Amniotic epithelial cell (primary cell): ENCODE data around the gene GRN.
"Not testable (repeated sequence)": the region's sequence is repeated elsewhere in the genome, so short reads cannot be mapped to it uniquely, and the experiment has no call there.

Experiments used
- DNase-seq: peaks from one replicate; pipeline ENCODE4 v3.0.0-alpha.2; 2010; ENCODE audit warnings: low read depth

The GRN gene

DNA sequence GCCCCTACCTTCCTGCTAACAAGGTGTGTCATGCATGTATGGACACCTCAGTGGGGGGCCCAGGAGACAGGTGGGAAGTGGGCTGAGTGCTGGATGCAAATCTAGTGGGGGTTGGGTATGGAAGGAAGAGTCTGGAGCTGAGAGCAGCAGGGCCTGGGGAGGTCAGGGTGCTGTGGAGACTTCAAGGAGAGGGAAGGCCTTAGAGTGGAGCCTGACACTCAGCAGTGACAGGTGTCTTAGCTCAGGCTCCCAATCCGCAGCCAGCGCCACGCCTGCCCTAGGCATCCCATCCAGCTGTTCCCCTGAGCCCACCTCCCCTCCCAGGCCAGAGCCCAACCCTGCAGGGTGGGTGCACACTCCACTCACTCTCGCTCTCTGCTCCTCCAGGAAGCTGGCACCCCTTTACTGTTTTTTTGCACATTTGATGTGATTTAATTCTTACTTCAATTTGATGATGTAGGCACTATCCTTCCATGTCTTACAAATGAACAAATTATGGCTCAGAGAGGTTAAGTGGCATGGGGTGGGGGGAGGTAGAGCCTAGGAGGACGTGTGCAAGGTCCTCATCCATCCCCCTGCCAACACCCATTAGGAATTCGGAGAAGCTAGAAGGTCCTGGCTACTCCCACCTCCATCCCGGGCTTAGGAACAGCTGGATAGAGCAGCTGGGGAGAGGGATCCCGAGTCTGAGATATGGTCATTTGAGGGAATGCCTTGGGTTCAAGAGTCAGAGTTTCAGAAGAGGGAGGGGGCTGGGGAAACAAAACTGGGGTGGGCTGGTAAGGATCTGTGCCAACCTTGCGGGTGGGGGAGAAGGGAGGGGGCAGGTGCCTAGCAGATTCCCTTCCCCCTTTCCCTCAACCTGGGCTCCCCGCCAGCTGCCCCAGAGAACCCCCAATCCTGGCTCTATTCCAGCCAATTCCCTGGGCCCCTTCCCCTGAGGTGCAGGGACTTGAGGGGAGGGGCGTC is 16.5 kb downstream of the GRN start:
- DNase-seq = no peak

DNA sequence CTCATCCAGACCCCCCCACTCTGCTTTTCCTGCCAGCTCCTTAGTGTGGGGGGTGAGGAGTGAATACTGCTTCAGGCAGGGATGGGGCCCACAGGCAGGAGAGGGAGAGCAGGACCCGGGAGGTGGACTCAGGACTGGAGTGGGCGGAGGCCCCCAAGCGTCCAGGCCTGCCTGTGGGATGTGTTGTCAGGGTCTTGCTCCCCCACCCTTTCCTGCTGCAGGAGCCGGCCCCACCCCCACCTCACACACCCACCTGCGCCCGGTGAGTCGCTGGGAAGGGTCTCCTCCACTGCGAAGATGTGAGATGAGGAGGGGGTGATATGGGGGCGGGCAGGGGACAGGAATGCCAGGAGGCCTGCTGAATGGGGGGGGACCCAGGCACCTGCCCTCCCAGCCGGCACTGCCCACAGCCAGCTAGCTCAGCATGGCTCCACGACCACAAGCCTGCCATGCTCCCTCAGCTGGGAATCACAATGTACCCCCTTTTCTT is 17.4 kb downstream of the GRN start:
- DNase-seq = no peak

DNA sequence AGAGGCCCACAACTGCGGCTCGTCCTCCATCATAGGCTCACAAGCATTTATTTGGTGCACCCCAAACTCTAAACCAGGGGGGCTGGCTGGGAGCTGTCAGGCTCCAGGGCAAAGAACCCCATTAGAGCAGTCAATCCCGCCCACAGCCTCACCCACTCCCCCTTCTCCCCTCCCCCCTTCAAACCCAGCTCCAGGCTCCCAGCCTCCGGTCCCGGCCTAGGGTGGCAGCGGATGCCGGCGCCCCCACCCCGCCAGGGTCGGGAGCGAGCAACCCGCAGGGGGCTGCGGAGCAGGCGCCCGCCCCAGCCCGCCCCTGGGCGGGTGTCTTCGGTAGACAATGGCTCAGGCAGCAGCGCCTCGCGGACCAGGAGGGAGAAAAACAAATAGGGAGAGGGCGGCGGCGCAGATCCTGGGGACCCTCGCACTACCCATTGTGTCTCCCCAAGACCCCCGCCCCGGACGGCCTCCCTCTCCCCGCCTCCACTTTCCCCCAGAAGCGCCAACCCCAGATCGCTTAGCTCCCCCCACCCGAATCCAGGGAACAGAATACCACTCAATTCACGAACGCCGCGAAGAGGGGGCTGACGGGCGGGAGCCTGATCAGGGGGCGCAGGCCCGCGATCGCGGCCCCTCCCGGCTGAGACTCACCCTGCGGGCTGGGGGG is 18.0 kb downstream of the GRN start:
- DNase-seq = no peak

DNA sequence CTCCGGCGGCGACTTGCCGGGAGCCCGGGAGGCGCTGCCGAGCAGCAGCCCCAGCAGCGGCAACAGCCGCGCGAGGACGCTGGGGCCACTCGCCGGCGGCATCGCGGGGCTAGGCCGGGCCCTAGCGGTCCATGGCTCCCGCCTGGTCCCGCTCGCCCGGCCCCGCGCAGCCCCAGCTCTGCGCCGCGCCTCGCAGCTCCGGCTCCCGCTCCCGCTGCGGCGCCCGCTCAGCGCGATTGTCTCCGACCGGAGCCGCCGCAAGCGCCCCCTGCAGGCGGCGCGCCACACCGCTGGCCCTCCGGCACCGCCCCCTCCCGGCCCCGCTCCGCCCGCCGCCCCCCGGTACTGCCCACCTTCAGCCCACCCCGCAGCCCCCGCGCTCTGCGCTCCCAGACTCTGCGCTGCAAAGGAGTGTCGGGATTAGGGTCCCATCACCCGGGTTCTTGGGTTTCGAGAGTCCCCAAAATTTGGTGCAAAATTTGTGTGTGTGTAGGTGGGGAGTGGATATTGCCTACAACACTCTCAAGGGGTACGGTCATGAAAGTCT is 18.6 kb downstream of the GRN start, which contains the start of gene FAM171A2:
FAM171A2 (minus strand) TSS at position 241 of the 547 bp plus-strand sequence; CDS start at position 102, 139 bp downstream.
- DNase-seq = no peak

DNA sequence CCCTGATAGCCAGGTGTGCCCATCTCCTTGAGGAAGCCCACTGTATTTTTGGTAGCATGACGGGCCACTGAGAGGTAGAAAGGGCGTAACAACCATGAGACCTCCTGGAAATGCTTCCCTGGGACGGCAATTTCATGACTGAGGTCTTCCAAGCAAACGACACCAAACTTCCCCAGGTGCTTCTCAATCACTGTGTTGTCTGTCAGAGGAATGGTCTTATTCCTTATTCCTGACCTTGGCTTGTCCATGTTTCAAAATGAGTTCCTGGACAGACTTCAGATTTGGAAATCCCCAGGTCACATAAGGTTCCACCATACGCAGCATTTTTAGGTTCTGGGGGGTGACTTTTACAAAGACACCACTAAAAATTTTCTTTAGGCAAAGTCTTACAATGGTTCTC is 19.9 kb downstream of the GRN start:
- not testable (repeated sequence) for DNase-seq

DNA sequence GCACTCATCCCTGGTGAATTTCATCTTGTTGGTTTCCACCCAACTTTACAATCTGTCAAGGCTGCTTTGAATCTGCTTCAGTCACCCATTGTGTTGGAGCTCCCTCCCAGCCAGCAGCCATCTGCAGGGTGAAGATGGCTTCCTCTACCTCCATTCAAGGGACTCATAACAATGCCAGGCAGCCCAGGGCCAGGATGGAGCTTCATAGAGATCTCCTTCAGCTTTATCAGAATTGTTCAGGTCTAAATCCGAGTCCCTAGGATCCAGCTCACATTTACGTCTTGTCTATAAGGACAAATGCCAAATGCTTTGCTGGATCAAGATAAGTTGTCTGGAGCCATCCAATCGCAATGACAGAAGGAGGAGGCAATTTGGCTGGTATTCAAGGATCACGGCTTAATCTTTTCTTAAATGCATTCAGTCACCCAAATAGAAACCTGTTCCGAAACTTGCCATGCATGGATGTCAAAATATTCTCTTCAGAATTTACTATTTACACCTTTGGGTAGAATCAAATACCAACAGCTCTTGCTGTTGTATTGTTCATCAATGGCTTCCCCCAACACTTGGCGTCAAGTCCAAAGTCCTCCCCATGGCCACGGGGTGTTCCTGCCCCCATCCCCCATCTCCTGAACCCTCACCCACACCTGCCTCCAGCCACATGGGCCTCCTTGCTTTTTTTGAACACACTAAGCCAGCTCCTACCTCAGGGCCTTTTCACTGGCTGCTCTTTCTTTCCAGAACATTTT is 22.3 kb downstream of the GRN start:
- no peak for DNase-seq

DNA sequence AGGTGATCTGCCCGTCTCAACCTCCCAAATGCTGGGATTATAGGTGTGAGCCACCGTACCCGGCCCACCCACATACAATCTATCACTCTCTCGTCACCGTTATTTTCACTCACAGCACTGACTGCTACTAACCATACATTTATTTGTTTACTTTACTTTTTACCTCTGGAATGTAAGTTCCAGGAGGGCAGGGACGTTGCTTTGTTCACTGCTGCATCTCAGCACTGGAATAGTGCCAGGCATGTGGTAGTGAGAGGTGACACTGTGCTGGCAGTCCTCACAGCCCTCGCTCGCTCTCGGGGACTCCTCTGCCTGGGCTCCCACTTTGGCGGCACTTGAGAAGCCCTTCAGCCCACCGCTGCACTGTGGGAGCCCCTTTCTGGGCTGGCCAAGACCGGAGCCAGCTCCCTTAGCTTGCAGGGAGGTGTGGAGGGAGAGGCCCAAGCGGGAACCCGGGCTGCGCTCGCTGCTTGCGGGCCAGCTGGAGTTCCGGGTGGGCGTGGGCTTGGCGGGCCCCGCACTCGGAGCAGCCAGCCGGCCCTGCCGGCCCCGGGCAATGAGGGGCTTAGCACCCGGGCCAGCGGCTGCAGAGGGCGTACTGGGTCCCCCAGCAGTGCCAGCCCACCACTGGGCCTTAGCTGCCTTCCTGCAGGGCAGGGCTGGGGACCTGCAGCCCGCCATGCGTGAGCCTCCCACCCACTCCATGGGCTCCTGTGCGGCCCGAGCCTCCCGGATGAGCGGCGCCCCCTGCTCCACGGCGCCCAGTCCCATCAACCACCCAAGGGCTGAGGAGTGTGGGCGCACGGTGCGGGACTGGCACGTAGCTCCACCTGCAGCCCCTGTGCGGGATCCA is 23.5 kb downstream of the GRN start:
- DNase-seq = not testable (repeated sequence)

DNA sequence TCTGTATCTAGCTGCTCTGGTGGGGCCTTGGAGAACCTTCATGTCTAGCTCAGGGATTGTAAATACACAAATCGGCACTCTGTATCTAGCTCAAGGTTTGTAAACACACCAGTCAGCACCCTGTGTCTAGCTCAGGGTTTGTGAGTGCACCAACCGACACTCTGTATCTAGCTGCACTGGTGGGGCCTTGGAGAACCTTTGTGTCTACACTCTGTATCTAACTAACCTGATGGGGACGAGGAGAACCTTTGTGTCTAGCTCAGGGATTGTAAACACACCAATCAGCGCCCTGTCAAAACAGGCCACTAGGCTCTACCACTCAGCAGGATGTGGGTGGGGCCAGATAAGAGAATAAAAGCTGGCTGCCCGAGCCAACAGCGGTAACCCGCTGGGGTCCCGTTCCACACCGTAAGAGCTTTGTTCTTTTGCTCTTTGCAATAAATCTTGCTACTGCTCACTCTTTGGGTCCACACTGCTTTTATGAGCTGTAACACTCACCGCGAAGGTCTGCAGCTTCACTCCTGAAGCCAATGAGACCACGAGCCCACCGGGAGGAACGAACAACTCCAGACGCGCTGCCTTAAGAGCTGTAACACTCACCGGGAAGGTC is 24.4 kb downstream of the GRN start:
- DNase-seq = not testable (repeated sequence)

DNA sequence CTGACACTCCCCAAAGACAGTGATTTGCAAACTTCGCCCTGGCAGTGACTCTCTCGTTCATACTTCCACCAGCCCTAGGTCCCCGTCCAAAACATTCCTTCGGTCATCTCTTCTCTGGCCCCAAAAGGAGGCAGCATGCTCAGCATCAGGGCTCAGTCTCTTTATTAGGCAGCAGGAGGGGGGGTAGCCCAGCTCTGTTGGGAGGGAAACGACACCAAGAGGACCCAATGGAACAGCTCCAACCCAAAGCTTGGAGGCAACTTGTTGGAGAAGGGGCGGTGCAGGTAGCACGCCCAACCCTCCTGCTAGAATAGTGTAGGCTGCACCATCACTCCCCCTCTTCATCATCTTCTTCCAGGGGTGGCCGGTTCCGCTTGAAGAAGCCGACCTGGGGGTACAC is 26.9 kb downstream of the GRN start:
- DNase-seq = no peak

DNA sequence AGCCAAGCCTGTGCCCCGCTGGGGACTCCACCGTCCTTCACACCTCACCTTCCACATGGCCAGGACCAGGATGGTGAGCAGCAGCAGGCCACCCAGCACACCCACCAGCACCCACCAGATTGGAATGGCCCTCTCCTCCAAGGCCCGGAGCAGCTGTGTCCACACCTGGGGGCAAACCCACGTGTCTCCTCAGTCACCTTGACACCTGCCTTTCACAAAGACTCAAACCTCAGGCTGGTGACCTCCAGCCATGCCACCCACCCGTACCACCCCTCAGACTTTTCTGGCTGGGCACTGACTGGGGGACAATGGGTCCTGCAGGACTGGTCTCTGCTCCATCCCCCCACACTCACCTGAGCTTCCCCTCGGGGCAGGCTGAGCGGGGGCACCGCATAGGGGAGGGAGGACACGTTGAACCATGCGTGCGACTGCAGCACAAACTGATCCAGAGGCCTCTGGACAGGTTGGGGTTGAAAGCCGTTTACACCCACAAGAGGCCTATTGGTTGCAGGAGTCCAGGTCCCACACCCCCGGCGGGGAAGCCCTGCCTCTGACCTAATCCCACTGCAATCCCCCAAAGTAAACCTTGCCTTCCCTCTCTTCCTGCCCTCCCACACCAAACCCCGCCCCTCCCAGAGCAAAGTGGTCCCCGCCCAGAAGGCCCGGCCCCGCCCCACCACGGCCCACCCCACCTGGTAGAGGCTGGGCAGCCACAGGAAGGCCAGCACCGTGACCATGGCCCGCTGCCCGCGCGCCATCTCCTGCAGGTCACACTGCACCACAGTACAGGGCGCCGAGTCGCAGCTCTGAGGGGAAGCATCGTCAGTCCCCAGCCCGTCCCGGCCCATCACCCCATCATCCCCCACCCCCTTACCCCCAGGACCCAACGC is 29.4 kb downstream of the GRN start:
- DNase-seq = no peak

DNA sequence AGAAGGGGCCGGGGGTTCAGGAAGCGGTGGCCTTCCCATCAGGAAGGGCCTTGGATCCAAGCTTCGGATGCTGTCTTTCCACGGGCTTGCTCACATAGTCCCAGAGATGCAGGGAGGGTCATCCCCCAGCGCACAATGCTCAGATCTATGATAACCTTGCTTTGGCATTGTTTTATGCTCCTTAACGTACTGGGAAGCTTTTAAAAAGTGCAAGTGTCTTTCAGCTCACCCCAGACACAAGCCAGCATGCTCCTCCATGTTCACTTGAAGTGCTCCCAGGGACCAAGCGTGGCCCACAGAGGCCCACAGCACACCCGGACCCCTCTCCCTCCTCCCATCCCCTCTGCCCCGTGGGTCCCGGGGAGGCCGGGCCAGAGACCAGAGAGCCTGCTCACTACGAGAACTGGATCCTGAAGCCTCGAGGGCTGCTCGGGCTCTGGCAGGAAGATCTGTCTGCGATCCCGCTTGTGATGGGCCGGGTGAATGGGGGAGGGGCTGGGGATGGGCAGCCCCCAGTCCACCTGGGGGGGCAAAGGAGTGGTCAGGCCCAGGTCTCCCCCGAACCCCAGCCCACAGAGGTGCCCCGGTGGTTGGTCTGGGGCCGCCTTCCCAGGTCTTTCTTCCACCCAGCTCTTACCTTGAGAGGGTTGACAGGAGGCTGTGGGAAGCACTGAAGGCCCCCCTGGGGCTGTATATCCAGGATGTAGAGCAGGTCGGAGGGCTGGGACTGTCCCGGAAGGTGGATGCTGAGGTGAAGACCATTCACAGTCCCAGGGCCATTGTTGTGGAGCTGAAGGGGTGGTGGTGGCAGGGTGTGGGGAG is 30.3 kb downstream of the GRN start:
- DNase-seq = no peak

DNA sequence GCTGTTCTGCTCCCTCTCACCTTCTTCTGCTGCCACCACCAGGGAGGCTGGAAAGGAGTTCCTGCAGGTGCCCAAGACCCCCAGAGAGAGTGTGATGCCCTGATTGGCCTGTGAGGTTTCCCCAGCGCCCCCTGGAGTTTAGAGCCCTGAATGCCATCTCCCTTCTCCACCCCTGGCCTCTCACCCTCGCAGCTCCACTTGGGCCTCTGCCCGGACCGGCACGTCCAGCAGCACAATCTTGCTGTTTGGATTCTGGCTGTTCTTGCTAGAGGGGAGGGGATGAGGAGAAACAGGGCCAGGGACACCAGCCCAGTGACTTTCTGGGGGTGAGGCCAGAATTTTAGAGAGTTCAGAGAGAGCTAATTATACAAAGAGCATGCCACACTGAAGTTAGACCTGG is 31.0 kb downstream of the GRN start:
- no peak for DNase-seq

DNA sequence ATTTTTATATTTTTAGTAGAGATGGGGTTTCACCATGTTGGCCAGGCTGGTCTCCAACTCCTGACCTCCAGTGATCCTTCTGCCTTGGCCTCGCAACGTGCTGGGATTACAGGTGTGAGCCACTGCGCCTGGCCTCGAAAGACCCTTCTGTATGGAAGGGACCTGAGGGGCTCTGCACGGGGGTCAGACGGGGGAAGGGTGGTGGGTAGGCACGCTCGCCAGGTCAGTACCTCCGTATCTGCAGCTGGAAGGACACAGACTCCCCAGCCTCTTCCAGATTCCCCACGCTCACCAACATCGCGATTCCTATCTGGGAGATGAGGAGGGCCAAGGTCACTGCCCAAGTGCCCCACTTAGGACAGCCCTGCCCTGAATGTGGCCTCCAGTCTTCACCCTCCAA is 31.7 kb downstream of the GRN start:
- no peak for DNase-seq

DNA sequence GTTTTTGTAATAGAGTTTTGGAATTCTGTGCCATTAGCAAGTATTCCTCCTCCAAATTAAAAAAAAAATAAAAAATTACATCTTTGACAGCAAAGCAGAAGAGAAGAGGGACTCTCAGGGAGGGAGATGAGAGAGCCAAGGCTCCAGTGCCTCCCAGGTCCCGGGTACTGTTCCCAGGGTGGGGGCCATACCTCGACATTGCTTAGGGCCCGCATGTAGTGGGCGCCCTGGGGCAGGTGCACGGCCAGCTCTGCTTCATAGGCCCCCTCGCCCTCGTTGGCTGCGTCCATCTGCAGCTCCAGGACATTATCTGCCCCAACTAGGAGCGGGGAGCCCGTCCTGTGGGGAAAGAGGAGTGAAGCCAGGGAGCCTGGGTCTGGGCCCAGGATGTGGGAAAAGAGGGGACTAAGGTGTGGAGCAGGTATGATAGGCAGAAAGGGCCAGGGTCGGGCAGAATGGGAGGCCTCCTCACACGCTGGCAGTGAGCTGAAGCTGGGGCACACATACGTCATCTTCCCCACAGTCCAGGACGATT is 33.1 kb downstream of the GRN start:
- DNase-seq = no peak

DNA sequence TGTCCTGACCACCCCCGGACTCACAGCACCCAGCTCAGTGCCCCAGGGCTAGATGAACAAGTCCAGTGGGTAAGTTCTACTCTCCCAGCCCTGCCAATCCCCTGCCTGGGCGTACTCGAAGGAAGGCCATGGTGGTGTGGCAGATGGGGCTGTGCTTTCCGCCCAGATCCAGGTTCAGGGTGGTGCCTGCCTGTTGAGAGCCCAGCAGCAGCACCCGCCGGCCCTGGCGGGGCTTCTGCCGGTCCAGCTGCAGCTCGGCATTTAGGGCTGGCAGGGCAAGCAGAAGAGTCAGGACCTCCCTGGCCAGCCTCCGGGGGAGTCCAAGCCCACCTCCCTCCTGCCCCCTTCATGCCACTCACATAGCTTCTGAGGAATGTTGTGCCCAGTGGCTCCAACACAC is 34.8 kb downstream of the GRN start:
- no peak for DNase-seq

DNA sequence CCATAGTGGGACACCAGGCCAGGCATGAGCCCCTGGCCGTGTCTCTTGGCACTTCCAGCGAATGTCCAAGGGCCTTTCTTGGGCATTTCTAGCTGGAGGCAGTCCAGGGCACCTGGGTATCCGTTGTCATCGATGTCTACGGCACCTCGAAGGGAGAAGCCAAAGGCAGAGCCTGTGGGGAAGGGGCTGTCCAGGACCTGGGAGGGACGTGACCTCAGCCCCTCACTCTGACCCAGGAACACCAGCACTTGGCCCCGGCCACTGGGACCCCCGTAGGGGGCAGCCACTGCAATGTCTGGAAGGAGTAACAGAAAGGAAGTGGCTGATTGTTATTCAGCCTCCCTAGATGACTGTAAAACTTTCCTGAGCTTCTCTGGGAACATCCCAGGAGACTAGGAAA is 35.7 kb downstream of the GRN start:
- no peak for DNase-seq

DNA sequence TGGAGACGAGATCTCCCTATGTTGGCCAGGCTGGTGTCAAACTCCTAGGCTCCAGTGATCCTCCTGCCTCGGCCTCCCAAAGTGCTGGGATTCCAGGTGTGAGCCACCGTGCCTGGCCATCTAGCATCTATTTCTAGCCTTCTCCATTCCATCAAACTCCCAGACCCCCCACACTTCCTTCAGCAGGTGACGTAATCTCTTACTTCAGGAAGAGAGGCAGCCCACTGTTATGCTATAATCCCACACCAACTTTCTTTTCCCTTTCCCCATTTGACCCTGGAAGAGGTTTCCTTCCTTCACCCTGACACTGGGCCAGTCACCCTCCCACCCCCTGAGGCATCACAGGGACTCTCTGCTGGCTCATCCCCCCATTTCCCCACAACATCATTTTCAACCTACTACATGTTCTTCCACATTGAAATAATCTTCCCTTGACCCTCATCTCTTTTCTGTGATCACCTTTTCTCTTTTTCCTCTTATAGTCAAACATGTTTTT is 36.8 kb downstream of the GRN start:
- no peak for DNase-seq

DNA sequence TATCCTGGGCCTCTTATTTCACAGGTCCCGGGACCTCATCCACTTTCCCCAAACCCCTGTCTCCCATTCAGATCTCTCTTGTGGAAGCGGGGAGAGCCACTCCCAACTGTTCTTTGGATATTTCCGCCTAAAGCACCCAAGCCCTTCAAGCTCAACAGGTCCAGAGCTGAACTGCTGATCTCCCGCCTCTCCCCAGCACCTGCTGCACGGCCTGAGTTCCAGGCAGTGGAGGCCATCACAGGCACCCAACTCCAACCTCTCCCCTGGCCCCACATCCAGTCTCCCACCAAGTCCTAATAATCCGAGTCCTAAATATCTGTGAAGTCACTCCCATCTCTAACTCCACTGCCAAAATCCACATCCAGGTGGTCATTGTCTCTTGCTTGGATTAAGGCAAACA is 37.8 kb downstream of the GRN start:
- no peak for DNase-seq
